Limb (tissue), 2 donors: Measurements from ENCODE around the gene CDX2.
A peak's percentile ranks its signal among the peaks of the same experiment; 100 is the strongest.

ENCODE experiments used
- DNase-seq, 2 donors: peaks; one replicate each; pipeline ENCODE4 v3.0.0-alpha.2; 2016; ENCODE audit errors: extremely low spot score in 2 of 2

The CDX2 gene

DNA sequence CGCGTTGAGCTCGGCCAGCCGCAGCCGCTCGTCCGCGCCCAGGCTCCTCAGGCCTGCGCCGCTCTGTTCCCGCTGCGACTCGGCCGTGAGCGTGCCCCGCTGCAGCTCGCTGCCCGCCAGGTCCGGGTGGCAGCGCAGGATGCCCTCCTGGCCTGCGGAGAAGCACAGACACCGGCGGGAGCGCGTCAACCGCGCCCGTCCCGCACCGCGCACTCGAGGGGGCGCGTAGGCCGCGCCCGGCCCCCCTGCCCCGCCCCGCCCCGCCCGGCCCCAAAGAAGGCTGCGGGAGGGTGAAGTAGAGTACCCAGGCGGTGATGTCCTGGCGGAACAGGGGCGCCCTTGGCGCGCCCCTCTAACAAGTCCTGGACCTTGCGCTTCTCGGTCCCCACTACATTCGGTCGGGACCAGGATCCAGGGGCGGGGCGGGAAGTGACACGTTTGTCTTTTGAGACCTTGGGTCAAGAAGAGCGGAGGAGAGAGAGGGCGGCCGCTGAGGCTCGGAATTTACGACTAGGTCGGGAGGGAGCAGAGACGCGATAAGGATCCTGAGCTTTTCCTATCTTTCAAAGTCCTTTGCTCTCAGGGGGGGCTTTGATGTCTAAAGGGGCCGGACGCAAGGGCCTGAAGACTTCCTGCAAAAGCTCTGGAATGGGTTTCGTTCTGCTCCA is 9.3 kb upstream of the CDX2 start:
- DNase-seq, result no peak

DNA sequence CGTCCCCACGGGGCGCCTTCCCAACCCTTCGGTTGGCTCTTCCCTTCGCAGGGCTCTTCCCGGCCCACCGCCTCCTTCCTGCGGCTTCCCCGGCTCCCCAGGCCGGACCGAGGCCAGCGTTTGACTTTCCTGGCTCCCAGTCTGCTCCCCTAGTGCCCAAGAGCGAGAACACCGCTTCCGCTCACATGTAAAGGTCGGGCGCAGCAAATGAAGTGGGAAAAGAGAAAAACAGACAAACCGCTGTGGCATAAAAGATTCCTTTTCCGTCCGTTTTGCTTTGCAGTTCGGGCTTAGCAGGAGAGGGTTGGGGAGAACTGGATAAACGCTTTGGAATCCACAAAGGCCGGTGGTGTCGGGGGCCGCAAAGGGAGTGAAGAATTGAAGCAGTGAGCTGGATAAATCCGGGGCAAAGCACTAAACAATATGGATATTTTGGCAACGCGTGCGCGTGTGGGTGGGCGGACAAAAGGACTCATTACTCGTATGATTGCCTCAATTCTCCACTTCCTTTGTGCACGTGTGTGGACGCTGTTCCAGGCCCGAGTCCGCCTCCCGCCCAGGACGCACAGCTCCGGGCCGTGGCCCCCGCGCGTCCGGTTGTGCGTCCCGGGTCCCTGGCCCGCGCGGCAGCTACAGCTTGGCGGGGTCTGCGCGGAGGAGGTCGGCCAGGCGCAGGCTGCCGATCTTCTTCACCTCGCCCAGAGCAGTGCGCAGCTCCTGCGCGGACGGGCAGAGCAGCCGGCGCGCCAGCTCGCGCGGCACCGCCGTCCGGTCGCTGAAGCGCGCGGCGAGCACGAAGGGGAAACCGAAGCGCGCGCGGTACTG is 8.6 kb upstream of the CDX2 start:
- no peak for DNase-seq

DNA sequence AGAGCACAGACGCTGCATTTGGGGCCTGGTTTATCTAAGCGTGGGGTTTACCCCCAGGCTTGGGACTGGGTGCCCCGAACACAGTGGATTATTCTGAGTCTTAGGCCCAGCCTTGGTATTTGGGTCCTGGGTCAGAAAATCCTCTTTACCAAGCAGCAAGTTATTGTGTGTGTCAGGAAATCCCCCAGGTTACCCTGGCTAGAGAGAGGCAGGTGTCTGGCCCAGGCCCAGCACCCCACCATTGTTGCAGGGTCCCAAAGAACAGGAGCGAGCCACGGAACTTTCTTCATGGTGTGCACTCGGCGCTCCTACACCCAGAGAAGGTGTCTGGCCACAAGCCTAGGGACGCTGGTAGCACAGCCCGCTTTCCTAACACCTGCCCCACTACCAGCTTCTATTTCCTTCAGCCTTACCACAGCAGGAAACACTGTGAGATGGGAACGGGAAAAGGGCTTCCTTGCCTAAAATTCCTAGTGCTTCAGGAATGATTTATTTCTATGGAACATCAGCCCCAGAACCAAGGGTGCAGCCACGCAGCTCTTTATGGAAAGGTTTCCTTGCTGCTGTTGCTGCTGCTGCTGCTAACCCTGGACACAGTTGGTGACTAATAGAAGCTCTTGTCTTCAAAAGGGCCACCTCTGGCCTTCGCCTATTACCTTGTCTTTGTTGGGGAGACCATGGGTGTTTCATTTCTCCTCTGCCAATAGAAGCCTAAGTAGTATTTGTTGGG is 7.4 kb upstream of the CDX2 start:
- no peak for DNase-seq

DNA sequence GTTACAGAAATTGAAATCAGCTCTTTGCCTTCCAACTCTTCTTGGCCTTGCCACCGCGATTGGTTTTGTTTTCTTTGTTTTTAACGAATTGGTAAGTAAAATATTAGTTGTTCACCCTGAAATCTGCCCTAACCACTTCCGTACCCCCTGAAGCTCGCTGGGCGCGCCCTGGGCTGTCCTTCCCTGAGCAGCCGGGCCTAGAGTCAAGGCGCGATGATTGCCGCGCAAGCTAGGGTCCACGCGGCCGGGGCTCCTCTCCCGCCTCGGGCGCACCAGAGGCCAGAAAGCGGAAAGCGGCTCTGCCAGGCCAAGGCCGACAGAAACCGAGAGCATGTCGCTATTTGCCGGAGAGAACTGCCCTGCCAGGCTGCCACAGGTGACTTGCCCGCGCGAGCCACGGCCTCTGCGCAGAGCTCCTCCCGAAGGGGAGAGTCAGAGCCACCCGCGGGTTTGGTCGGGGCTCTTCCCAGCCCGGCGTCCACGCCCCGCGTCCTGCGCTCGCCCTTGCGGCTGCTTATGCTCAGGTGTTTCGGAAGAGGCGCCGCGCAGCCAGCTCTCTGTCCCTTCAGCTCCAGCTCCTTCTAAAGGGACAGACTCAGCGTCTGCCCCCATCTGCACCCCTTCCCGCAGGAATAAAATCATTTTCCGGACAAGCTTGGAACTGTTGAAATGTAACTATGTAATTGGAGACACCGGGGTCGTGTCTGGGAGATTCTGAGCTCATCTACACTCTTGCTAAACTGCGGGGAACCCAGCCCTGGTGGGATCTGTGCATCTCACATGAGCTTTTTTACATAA is 6.6 kb upstream of the CDX2 start:
- peak in 1 of 2 donors; percentile 34 for DNase-seq

DNA sequence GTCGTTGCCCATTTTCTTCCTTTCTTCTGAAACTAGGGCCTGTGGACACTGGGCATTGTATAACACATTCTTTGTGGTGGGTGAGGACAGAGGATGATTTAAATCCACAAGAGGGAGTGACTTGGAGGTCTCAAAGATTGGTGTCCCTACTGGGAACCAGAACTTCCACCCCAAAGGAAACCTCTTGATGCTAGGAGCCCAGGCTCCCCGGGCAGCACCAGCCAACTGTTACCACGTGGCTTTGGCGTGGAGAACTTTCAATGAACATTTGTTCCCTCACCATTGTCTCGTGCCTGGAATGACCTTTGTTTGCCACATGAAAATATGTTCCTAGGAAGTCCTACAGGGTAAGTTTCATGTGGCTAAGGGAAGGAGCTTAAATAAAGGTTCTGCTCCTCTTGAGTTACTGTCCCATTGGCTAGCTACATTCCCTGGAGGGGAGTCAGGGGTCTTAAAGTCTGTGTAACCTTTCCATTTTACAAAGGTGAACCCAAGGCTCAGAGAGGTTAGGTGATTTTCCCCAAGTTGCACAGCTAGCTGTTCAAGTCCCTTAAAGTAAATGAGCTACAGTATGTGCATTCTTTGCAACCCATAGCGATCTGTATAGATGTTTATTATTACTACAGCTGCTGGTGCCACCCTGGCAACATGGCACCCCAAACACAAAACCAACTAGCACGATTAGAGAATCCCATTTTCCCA is 5.0 kb upstream of the CDX2 start:
- no peak for DNase-seq

DNA sequence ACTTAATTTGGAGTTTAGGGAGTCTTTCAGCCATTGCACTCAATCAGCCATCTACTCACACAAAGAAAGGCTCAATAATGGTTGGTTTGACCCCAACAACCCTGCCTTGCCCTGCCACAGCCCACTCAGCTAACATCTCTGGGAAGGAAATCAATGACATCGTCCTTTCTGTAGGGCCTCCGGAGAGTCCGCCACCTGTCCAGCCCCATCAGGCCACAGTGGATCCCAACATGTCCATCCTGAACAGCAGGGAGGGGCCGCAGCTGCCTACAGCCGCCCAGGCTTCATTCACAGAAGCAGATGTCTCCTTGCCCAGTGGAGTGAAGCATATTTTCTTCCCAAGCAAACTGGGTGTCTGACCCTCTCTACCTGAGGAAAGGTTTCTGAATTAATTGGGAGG is 4.2 kb upstream of the CDX2 start:
- no peak for DNase-seq

DNA sequence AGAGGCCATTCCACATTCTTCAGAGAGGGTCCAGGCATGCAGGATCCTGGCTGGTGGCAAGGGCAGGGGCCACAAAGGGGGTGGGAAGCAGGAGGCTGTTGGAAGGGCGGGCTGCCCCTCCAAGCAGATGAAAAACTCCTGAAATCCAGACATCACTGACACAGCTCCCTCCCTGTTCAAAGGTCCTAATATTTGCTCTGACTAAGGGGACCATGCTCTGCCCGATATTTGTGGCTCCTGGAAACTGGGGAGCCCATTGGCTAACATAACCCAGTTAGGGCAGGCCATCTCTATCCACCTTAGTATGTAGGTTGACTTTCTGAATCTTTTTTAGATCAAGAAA is 3.3 kb upstream of the CDX2 start:
- no peak for DNase-seq

DNA sequence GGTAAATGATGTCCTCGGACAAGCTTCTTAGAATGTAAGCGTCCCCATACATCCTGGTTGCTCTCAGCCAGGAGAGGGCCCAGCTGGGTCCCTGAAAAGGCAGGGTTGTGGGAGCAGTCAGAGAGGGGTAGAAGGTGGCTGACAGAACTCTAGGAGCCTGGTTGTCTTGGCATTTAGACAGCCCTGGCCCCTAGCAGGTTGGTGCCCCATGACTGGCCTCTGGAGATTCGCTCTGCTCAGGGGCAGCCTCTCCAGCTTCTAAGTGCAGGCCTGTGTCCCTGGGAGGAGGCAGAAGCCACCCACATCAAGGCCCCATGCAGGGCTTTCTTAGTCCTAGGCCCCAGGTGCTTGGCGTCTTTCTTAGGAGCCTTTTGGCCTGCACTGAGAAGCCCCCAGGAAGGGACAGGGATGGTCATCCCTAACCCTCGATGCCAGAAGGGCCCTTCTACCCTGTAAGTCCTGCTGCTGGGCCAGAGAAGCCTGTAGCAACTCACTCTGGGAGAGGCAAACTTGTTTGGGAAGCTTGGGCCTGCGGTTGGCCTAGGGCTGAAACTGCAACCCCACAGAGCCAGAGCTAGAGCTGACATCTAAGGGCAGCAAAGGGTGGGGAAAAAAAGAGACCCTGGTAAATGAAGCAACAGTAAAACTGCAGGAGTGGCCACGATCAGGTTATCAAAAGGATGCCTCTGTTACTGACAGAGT is 2.8 kb upstream of the CDX2 start:
- DNase-seq, result no peak

DNA sequence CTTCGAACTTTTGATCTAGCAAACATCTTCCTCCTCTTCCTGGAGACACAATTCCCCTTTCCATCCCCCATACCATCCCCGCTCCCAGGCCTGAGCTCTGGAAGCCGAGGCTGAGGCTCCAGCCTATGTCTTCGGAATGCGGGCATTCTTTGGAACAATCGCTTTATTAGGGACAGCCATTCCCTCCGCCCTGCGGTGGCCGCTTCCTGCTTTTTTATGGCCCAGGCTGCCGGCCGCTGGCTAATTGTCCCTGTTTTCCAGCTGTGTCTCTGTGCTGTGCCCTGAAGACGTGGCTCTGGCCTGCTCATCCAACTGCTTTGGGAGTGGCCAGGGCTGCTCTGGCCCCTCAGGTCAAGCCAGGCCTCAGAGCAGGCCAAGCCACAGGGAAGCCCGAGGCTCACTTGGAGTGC is 2.1 kb upstream of the CDX2 start:
- DNase-seq, result no peak

DNA sequence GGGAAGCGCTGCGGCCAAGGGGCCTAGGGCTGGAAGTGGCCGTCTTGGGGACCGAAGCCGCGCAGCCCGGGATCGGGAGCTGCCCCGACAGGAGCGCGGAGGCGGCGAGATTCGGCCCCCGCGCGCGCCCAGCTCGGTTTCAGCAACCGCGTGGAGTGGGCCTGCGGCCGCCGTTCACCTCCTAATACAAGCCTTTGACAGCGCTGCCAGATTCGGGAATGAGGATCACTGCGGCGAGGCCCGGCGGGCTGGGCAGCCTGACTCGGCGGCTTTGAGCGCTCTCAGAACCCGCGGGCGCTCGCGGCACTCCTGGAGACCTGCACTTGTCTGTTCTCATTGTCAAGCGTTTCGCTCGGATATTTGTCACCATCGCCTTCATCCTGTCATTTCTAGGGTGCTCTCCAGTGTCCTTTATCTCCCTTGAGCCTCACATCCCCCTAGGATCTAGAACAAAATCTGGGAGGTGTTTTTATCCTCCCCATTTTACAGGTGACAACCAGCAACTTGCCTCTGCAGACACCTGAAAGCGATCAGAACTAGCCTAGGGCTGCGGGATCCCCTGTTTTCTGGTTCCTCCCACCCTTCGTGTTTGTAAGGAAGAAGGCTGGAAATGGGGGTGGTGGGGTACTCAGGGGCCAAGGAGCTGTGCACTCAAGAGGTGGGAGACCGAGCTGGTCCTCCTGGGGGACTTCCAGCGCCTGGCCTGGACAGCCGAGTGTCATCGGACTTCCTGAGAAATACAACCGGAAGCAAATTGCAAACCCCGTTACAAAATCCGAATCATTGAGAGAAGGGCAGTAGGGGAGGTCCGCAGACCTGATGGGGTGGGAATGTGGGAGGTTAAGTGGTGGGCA is 1.5 kb upstream of the CDX2 start:
- no peak for DNase-seq

DNA sequence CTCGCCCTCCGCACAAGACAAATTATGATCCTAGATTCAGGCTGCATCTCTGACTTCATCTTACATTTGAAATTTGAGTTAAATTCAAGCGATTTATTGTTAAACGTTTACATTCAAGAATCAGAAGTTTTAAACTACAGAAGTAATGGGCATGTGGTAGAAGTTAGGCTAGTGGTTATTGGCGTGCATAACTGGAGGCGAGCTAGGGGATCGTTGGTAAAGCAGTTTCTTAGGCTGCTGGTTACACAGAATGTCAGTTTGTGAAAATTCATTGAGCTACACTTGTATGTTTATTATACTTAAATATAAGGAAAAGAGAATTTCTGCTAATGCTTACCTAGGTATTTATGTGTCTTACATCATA is 733 bp upstream of the CDX2 start:
- no peak for DNase-seq

DNA sequence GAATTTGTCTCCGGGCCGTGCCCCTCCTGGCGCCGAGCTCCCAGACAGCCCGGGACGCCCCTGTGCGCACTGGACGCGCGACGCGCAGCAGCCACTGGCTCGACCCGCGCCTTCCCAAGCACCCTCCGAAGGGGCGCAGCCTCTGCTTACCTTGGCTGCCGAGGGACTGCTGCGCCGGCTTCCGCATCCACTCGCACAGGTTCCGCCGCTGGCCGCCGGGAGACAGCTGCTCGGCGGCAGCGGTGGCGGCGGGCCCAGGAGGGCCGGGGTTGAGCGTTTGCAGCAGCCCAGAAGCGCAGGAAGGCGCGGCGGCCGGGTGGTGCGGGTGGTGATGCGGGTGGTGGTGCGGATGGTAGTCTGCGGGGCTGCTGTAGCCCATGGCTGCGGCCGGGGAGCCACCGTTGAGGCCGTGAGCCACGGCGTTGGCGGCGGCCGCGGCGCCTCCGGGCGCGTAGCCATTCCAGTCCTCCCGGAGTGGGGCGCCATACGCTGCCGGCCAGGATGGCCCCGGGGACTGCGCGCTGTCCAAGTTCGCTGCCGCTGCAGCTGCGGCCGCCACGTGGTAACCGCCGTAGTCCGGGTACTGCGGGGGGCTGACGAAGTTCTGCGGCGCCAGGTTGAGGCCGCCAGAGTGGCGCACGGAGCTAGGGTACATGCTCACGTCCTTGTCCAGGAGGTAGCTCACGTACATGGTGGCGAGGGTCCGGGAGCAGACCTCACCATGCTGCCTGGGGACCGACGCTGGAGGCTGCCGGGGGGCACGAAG is 616 bp downstream of the CDX2 start:
- no peak for DNase-seq

DNA sequence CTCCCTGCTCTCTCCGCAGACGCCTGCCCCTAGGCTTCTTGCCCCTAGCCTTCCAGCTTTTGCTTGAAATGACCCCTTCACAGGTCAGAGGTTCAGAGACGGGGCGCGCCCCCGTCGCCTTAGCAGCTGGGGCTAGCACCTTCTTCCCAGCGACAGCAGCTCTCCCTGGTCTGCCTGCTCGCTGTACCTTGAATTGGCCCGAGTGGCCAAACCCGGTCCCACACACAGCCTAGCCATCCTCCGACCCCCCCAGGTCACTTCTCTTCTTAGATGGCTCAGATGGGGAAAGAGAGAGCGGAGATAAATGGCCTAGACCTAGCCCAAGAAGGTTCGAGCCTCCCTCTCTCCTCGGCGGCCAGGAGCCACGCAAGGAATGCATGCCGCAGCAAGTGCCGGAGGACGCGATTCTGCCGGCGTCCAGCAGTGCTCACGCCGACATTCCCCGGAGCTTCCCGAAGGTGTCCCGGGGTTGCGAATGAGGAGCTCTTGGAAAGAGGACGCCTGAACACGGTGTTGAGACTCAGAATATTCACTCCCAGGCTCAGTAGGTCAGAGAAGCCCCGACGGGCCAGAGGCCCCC is 1.3 kb downstream of the CDX2 start:
- DNase-seq, result no peak

DNA sequence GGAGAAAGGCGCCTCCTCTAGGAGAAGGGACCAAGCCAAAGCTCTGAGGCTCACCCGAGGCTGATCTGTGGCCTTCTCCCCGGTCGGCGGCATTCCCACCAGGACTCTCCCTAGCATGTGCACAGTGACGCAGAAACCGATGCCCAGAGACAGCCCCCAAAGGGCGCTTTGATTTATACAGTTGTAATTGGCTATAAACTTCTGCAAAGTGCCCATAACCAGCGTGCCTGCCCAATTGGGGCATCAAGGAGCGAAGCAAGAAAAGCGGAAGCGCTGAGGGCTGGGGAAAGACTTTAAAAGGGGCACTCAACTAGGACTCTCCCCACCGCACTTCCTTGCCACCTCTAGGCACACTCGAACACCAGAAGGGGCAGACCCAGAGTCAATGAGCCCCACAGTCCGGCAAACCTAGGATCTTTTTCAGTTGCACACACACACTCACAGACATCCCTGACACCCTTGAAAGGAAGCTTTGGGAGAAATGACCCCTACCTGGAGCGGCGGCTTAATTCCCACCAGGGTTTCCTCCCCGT is 1.8 kb downstream of the CDX2 start:
- DNase-seq, result no peak

DNA sequence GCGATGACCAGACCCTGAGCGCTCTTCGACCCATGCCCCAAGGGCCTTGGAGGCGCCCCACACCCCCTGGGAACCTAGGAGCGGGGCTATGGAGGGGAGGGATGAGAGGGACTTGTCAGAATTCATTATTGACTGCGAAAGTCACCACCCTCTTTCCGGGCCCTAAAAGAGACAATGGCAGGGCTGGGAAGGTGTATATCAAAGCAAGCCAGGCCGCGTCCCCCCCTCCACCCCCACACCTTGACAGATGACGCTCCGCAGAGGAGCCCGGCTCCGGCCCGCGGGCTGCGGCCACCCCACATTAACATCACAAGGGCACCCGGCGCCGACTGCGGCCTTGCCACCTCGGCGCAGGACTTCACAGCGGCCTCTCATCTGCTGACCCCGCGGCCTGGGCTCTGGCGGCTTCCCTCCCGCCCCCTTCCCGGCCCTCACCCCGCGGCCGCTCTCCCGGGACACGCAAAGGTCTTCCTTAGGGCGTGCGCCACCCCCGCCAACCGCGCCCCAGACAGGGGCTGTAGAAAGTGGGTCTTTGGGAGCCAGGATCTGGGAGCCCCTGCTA is 2.4 kb downstream of the CDX2 start:
- no peak for DNase-seq

DNA sequence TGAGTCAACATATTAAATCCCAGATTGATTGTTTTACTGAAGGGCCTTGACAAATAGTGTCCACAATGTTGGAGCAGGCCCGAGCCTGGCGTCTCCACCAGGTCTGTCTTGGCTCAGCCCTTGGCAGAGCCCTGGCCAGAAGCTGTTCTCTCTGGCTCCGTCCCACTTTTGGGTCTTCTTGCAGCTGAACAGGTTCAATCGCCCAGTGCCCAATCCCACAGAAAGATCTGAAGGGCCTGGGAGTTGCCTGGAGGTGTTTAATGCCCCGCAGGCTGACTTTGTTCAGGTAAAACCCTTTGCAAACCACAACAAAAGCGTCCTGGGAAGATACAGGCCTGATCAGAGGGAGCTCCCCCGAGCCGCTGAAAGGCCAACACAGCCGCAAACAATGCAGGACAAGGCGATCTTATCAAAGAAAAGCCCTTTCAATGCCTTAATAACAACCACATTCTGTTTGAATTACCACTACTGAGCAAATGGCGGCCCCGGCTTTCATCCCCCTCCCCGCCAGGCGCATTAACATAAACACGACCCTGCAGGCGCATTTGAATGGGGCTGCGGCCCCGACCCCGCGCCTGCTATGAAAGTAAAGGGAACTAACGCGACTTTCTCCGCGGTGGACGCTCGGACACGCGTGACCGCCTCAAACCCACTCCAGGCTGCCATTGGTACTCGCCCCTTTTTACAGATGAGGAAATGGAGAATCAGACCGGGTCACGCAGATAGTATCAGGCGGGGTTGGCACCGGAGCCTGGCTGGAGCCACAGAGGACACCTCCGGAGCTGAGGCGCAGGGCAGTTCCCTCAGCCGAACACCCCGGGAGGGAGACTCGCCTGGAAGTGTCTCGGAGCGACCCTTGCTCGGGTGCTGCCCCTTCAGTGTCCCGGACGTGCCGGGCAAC is 3.1 kb downstream of the CDX2 start:
- DNase-seq, result no peak

DNA sequence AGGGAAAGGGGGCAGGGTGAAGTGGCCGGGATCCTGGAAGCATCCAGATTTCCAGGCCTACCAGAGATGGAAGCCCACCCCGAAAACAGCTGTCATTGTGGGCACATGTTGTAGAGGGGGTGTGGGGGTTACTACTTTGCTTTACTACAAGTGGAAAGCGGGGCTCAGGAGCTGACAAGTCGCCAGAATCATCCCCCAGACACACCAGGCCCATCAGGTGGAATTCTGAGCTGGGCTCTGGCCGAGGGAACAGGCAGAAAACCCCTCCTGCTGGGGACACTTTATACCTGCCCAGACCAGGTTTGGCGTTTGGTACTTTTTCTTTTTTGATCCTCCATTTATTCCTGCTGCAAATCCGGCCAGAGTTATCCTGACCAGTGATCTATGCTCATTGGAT is 3.8 kb downstream of the CDX2 start:
- no peak for DNase-seq
